DOHH2 (cell line): ENCODE measurements around the gene AQP11.

Experiments
- EZH2phosphoT487 ChIP-seq: fragments of 200-600 bp; sonication (generic); IDR thresholded peaks from 2 replicates; pipeline ENCODE4 v1.6.1; 2017; ENCODE audit warnings: borderline replicate concordance, mild to moderate bottlenecking, antibody characterized with exemption, low read length, moderate library complexity, mixed read lengths
- TF ChIP-seq, protein P1 (sequence below): fragments of 200-600 bp; sonication (generic); IDR thresholded peaks from one replicate; pipeline ENCODE4 v1.5.1; 2014; ENCODE audit warnings: antibody characterized with exemption, mild to moderate bottlenecking, low read depth, low read length; ENCODE audit not compliant: poor library complexity, severe bottlenecking

DNA sequence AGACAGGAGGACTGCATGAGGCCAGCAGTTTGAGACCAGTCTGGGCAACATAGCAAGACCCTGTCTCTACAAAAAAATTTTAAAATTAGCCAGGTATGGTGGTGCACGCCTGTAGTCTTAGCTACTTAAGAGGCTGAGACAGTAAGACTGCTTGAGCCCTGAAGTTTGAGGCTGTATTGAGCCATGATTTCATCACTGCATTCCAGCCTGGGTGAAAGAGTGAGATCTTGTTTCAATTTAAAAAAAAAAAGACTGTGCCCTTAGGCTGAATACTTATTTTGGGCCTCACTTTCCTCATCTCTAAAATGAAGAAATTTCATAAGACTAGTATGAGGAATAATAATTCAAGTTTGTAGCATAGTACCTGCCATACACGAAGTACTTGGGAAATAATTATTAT is 6.9 kb downstream of the AQP11 start:
- TF ChIP-seq, protein P1, sequence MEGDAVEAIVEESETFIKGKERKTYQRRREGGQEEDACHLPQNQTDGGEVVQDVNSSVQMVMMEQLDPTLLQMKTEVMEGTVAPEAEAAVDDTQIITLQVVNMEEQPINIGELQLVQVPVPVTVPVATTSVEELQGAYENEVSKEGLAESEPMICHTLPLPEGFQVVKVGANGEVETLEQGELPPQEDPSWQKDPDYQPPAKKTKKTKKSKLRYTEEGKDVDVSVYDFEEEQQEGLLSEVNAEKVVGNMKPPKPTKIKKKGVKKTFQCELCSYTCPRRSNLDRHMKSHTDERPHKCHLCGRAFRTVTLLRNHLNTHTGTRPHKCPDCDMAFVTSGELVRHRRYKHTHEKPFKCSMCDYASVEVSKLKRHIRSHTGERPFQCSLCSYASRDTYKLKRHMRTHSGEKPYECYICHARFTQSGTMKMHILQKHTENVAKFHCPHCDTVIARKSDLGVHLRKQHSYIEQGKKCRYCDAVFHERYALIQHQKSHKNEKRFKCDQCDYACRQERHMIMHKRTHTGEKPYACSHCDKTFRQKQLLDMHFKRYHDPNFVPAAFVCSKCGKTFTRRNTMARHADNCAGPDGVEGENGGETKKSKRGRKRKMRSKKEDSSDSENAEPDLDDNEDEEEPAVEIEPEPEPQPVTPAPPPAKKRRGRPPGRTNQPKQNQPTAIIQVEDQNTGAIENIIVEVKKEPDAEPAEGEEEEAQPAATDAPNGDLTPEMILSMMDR: no peak
- no peak for TF ChIP-seq EZH2phosphoT487
